Muscle layer of duodenum (tissue), 2 donors: ENCODE data around the gene COLEC12.

Experiments used
- H3K27ac ChIP-seq: one replicate; pipeline ENCODE4 v1.7.0; 2013; ENCODE audit warnings: mild to moderate bottlenecking, low read length
- H3K27me3 ChIP-seq: one replicate; pipeline ENCODE4 v1.7.0; 2013; ENCODE audit warnings: low read depth, mild to moderate bottlenecking, control low read depth, low read length
- H3K36me3 ChIP-seq, 2 donors: one replicate each; pipeline ENCODE4 v1.7.0; 2013; ENCODE audit warnings: low read length in 2 of 2, control low read depth in 1 of 2, mild to moderate bottlenecking in 1 of 2; ENCODE audit not compliant: insufficient read depth in 2 of 2, control insufficient read depth in 1 of 2
- H3K4me1 ChIP-seq, 2 donors: one replicate each; pipeline ENCODE4 v1.7.0; 2013; ENCODE audit warnings: low read length in 2 of 2, mild to moderate bottlenecking in 2 of 2, control low read depth in 1 of 2, moderate library complexity in 1 of 2; ENCODE audit not compliant: insufficient read depth in 2 of 2, control insufficient read depth in 1 of 2
- H3K4me3 ChIP-seq, 2 donors: one replicate each; pipeline ENCODE4 v1.7.0; 2013; ENCODE audit warnings: low read length in 2 of 2, low read depth in 1 of 2, mild to moderate bottlenecking in 1 of 2
- H3K9me3 ChIP-seq, 2 donors: one replicate each; pipeline ENCODE4 v1.7.0; 2013; ENCODE audit warnings: low read length in 2 of 2, control low read depth in 1 of 2, mild to moderate bottlenecking in 1 of 2; ENCODE audit not compliant: control insufficient read depth in 1 of 2
- donor health status: healthy.

COLEC12 gene

DNA sequence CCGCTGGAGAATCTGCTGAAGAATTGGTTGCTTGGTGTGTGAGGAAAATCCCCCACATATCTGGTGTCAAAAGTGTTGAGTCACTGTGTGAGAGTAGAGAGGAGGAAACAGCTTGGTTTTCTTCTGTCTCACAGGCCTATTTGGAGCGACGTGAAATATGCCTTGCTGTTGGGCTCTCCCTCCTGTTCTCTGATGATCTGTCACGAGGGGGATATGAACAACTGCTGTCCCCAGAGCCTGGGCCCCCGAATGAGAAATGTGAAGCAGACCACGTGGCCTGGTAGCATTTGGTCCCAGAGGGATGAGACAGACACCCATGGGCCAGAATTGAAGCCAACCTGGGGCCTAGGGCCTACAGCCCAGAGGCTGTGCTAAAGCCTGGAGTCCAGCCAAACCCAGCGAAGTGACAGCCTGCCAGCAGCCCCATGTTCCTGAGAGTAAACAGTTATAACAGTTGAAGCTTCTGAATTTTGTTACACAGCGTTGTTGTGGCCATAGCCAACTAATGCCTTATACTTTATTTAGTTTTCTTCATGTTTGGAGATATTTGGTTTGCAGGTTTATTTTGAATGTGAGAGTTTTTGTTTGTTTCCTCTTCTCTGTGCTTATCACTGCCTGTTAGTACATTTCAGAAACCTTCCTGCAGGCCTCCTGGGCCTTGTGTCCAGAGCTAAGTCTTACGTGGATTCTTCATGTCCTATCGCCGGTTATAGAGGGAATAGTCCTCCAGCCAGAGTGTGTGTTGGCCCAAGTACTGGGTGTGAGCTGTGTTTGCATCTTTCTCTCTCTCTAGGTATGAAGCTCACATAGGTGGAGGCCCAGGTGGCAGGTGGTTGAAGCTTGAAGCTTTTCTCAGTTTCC, 18.7 kb upstream of the COLEC12 start:
- Histone ChIP-seq H3K9me3 (no peaks in the 10 kb centered on the region), H3K4me1 (peaks cover 8 to 10% of the 10 kb centered on the region in 2 donors), H3K27me3 (no peaks in the 10 kb centered on the region), H3K4me3 (no peak overlapping the region), H3K36me3 (no peaks in the 10 kb centered on the region), H3K27ac (peak overlapping the region; percentile 36)

DNA sequence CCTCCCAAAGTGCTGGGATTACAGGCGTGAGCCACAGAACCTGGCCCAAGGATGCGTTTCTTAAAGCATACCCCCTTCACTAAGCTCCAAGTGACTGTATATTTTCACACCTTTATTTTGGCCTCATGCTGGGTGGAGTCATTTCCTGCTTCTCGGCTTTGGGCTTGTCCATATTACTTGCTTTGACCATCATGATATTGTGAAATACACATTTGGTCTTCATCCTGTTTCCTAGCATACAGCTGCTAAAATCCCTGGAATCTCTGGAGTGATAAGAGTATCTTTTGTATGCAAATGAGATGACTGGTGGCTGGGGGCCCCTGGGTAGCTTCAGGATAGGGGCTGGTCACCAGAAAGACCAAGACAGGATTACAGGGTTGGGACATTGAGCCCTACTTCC, 17.6 kb upstream of the COLEC12 start:
- no peaks in the 10 kb centered on the region for H3K27me3 ChIP-seq
- no peak overlapping the region for H3K4me3 ChIP-seq
- H3K9me3 ChIP-seq, result no peaks in the 10 kb centered on the region
- H3K27ac ChIP-seq, result no peak overlapping the region
- H3K36me3 ChIP-seq, result no peaks in the 10 kb centered on the region
- peaks cover 8 to 10% of the 10 kb centered on the region in 2 donors for H3K4me1 ChIP-seq

- Histone ChIP-seq H3K4me1 (peaks cover 8 to 10% of the 10 kb centered on the region in 2 donors), H3K36me3 (no peaks in the 10 kb centered on the region), H3K27ac (no peak overlapping the region), H3K9me3 (no peaks in the 10 kb centered on the region), H3K27me3 (no peaks in the 10 kb centered on the region), H3K4me3 (no peak overlapping the region)
These were observed 15.3 kb upstream of the COLEC12 start for GRCh38 chr18:515838-516237.

DNA sequence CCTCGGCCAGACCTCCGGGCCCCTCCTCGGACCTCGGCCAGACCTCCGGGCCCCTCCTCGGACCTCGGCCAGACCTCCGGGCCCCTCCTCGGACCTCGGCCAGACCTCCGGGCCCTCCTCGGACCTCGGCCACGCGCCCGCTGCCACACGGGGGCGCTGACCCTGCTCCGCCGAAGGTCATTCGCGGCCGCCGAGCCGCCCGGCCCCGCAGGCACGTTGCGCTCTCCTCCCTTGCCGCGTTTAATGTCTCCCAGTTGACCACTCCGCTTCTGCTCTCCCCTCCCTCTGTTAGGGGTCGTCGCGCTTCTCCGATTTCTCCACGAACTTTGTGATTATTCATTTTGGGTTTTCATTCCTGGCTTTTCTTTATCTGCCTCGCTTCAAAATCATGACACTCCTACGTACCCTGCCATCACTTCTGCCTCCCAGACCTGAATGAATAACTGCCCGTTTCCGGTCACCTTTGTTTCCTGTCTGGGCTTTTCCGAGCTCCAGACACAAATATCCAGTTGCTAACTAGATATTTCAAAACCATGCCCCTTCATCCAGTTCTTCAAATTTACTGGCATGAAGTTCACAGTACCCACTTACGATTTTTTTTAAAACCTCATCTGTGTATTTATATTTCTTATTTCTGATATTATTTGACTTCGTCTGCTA, 14.8 kb upstream of the COLEC12 start:
- Histone ChIP-seq H3K36me3 (no peaks in the 10 kb centered on the region), H3K4me3 (no peak overlapping the region), H3K27ac (no peak overlapping the region), H3K9me3 (no peaks in the 10 kb centered on the region), H3K27me3 (no peaks in the 10 kb centered on the region), H3K4me1 (peaks cover 8 to 10% of the 10 kb centered on the region in 2 donors)

GRCh38 chr18:513826-514530, 13.5 kb upstream of the COLEC12 start:
- Histone ChIP-seq H3K4me3 (no peak overlapping the region), H3K4me1 (peaks cover 4 to 8% of the 10 kb centered on the region in 2 donors)

DNA sequence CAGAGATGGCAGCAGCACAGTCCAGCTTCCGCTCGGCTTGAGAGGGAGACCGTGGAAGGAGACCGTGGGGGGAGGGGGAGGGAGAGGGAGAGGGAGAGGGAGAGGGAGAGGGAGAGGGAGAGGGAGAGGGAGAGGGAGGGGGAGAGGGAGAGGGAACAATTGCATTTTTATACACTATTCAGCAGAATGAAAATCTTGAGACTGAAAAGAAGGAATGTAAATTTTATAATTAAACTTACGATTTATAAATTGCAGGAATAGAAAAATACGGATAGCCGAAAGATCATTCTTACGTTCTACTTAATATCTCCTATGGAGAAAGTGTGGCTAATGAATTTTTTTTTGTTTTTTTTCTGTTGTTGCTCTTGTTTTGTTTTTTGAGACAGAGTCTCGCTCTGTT, 12.5 kb upstream of the COLEC12 start:
- no peak overlapping the region for H3K27ac ChIP-seq
- no peaks in the 10 kb centered on the region for H3K9me3 ChIP-seq
- no peaks in the 10 kb centered on the region for H3K36me3 ChIP-seq
- no peak overlapping the region for H3K4me3 ChIP-seq
- no peaks in the 10 kb centered on the region for H3K4me1 ChIP-seq
- no peaks in the 10 kb centered on the region for H3K27me3 ChIP-seq

More at GRCh38 chr18:513826-514530, 13.5 kb upstream of the COLEC12 start:
- Histone ChIP-seq H3K9me3 (no peaks in the 10 kb centered on the region), H3K27me3 (no peaks in the 10 kb centered on the region), H3K27ac (no peak overlapping the region), H3K36me3 (no peaks in the 10 kb centered on the region)

- Histone ChIP-seq H3K4me3 (no peak overlapping the region), H3K4me1 (no peaks in the 10 kb centered on the region), H3K36me3 (no peaks in the 10 kb centered on the region), H3K9me3 (no peaks in the 10 kb centered on the region), H3K27me3 (no peaks in the 10 kb centered on the region), H3K27ac (no peak overlapping the region)
These were observed 8.3 kb upstream of the COLEC12 start for GRCh38 chr18:508835-509234.

GRCh38 chr18:507636-508035, 7.1 kb upstream of the COLEC12 start:
- Histone ChIP-seq H3K9me3 (no peaks in the 10 kb centered on the region), H3K36me3 (no peaks in the 10 kb centered on the region), H3K27ac (no peak overlapping the region), H3K27me3 (no peaks in the 10 kb centered on the region), H3K4me1 (no peaks in the 10 kb centered on the region), H3K4me3 (no peak overlapping the region)

DNA sequence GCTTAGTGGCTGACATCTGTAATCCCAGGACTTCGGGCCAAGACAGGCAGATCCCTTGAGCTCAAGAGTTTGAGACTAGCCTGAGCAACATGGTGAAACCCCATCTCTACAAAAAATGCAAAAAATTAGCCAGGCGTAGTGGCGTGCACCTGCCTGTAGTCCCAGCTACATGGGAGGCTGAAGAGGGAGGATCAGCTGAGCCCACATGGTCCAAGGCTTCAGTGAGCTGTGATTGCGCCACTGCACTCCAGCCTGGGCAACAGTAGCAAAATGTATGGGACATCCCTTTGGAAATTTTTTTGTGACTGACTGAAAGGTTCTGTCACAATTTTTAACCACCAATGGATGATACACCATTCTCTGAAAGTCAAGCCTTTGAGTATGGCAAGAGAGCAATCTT, 6.3 kb upstream of the COLEC12 start:
- H3K4me1 ChIP-seq, result no peaks in the 10 kb centered on the region
- H3K9me3 ChIP-seq, result no peaks in the 10 kb centered on the region
- H3K27ac ChIP-seq, result no peak overlapping the region
- no peak overlapping the region for H3K4me3 ChIP-seq
- no peaks in the 10 kb centered on the region for H3K36me3 ChIP-seq
- no peaks in the 10 kb centered on the region for H3K27me3 ChIP-seq

GRCh38 chr18:506264-506663, 5.8 kb upstream of the COLEC12 start:
- Histone ChIP-seq H3K9me3 (no peaks in the 10 kb centered on the region), H3K4me1 (no peaks in the 10 kb centered on the region), H3K27me3 (no peaks in the 10 kb centered on the region), H3K36me3 (no peaks in the 10 kb centered on the region), H3K27ac (no peak overlapping the region), H3K4me3 (no peak overlapping the region)

- Histone ChIP-seq H3K36me3 (no peaks in the 10 kb centered on the region), H3K4me1 (peaks cover 0 to 3% of the 10 kb centered on the region in 2 donors), H3K27ac (no peak overlapping the region), H3K27me3 (no peaks in the 10 kb centered on the region), H3K4me3 (no peak overlapping the region), H3K9me3 (no peaks in the 10 kb centered on the region)
These were observed 5.1 kb upstream of the COLEC12 start for GRCh38 chr18:505483-506122.
